ENCODE measurements around the gene NHS.

NHS gene

GRCh38 chrX:17459661-17460060, 84.7 kb downstream of the NHS start:
- Histone ChIP-seq H3K4me1 (ENCODE audit: low read length) (no peaks in the 10 kb centered on the region), H3F3A (ENCODE audit: insufficient read depth, low read length) (no peaks in the 10 kb centered on the region), H3K36me3 (replicated peaks; ENCODE audit: insufficient read depth, low read length) (no peaks in the 10 kb centered on the region), H3K27me3 (replicated peaks; ENCODE audit: insufficient read depth, low read length) (no peaks in the 10 kb centered on the region), H2AFZ (ENCODE audit: low read length) (no peak overlapping the region), H3K9ac (ENCODE audit: low read length) (no peak overlapping the region), H3K9me3 (replicated peaks; ENCODE audit: insufficient read depth, low read length) (no peaks in the 10 kb centered on the region), H3K9me2 (replicated peaks; ENCODE audit: insufficient read depth, low read length) (no peaks in the 10 kb centered on the region), H3K4me2 (ENCODE audit: low read depth, low read length) (no peak overlapping the region), H3K4me3 (ENCODE audit: low read length) (no peak overlapping the region), H3K79me2 (ENCODE audit: low read length) (no peaks in the 10 kb centered on the region), H4K20me1 (ENCODE audit: insufficient read depth, low read length) (no peaks in the 10 kb centered on the region), H3K27ac (ENCODE audit: low read length) (no peak overlapping the region)
- no peak for DNase-seq
- TF ChIP-seq EZH2 (optimal IDR thresholded peaks at IDR 0.05; ENCODE audit: low read depth, low read length) (no peak), EZH2phosphoT487 (IDR thresholded peaks at IDR 0.05; ENCODE audit: low read length) (no peak), CTCF (IDR thresholded peaks at IDR 0.05; ENCODE audit: low read length) (no peak)

- Histone ChIP-seq H3F3A (ENCODE audit: insufficient read depth, low read length) (no peaks in the 10 kb centered on the region), H3K27me3 (replicated peaks; ENCODE audit: insufficient read depth, low read length) (no peaks in the 10 kb centered on the region), H3K9ac (ENCODE audit: low read length) (no peak overlapping the region), H3K4me2 (ENCODE audit: low read depth, low read length) (no peak overlapping the region), H3K4me3 (ENCODE audit: low read length) (no peak overlapping the region), H3K79me2 (ENCODE audit: low read length) (no peaks in the 10 kb centered on the region), H4K20me1 (ENCODE audit: insufficient read depth, low read length) (no peaks in the 10 kb centered on the region), H3K36me3 (replicated peaks; ENCODE audit: insufficient read depth, low read length) (no peaks in the 10 kb centered on the region), H2AFZ (ENCODE audit: low read length) (no peak overlapping the region), H3K27ac (ENCODE audit: low read length) (no peak overlapping the region), H3K9me2 (replicated peaks; ENCODE audit: insufficient read depth, low read length) (no peaks in the 10 kb centered on the region), H3K4me1 (ENCODE audit: low read length) (no peaks in the 10 kb centered on the region), H3K9me3 (replicated peaks; ENCODE audit: insufficient read depth, low read length) (no peaks in the 10 kb centered on the region)
- no peak for DNase-seq
- no peak for TF ChIP-seq CTCF (IDR thresholded peaks at IDR 0.05; ENCODE audit: low read length)
- no peak for TF ChIP-seq EZH2phosphoT487 (IDR thresholded peaks at IDR 0.05; ENCODE audit: low read length)
- TF ChIP-seq EZH2 (optimal IDR thresholded peaks at IDR 0.05; ENCODE audit: low read depth, low read length), result no peak
These were observed 87.9 kb downstream of the NHS start for GRCh38 chrX:17462881-17463280.

GRCh38 chrX:17464194-17464593, 89.2 kb downstream of the NHS start:
- Histone ChIP-seq H3K36me3 (replicated peaks; ENCODE audit: insufficient read depth, low read length) (no peaks in the 10 kb centered on the region), H3F3A (ENCODE audit: insufficient read depth, low read length) (no peaks in the 10 kb centered on the region), H3K27ac (ENCODE audit: low read length) (no peak overlapping the region), H3K4me3 (ENCODE audit: low read length) (no peak overlapping the region), H3K9ac (ENCODE audit: low read length) (no peak overlapping the region), H3K9me3 (replicated peaks; ENCODE audit: insufficient read depth, low read length) (no peaks in the 10 kb centered on the region), H3K4me2 (ENCODE audit: low read depth, low read length) (no peak overlapping the region), H3K79me2 (ENCODE audit: low read length) (no peaks in the 10 kb centered on the region), H3K9me2 (replicated peaks; ENCODE audit: insufficient read depth, low read length) (no peaks in the 10 kb centered on the region), H3K4me1 (ENCODE audit: low read length) (no peaks in the 10 kb centered on the region), H4K20me1 (ENCODE audit: insufficient read depth, low read length) (no peaks in the 10 kb centered on the region), H2AFZ (ENCODE audit: low read length) (no peak overlapping the region), H3K27me3 (replicated peaks; ENCODE audit: insufficient read depth, low read length) (no peaks in the 10 kb centered on the region)
- no peak for DNase-seq
- TF ChIP-seq EZH2 (optimal IDR thresholded peaks at IDR 0.05; ENCODE audit: low read depth, low read length) (no peak), CTCF (IDR thresholded peaks at IDR 0.05; ENCODE audit: low read length) (no peak), EZH2phosphoT487 (IDR thresholded peaks at IDR 0.05; ENCODE audit: low read length) (no peak)
